PFSK-1 (cell line): Measurements from ENCODE around the gene RABL3.

Source experiments
- POLR2AphosphoS5 ChIP-seq: IDR thresholded peaks from 2 replicates; pipeline ENCODE4 v1.6.1; 2012; ENCODE audit warnings: low read depth, mild to moderate bottlenecking, control low read depth, low read length, moderate library complexity
- TF ChIP-seq, protein P1 (sequence below), 2 experiments: IDR thresholded peaks; 2 replicates each; pipeline versions ENCODE4 v1.6.1 to v1.8.0; 2011 to 2012; ENCODE audit warnings: low read depth in 2 of 2, low read length in 2 of 2, control low read depth in 1 of 2, inconsistent platforms in 1 of 2, mild to moderate bottlenecking in 1 of 2, moderate library complexity in 1 of 2; ENCODE audit not compliant: insufficient read depth in 1 of 2

GRCh38 chr3:120765830-120766493, 23.6 kb upstream of the RABL3 start:
- no peak for TF ChIP-seq POLR2AphosphoS5
- TF ChIP-seq, protein P1, sequence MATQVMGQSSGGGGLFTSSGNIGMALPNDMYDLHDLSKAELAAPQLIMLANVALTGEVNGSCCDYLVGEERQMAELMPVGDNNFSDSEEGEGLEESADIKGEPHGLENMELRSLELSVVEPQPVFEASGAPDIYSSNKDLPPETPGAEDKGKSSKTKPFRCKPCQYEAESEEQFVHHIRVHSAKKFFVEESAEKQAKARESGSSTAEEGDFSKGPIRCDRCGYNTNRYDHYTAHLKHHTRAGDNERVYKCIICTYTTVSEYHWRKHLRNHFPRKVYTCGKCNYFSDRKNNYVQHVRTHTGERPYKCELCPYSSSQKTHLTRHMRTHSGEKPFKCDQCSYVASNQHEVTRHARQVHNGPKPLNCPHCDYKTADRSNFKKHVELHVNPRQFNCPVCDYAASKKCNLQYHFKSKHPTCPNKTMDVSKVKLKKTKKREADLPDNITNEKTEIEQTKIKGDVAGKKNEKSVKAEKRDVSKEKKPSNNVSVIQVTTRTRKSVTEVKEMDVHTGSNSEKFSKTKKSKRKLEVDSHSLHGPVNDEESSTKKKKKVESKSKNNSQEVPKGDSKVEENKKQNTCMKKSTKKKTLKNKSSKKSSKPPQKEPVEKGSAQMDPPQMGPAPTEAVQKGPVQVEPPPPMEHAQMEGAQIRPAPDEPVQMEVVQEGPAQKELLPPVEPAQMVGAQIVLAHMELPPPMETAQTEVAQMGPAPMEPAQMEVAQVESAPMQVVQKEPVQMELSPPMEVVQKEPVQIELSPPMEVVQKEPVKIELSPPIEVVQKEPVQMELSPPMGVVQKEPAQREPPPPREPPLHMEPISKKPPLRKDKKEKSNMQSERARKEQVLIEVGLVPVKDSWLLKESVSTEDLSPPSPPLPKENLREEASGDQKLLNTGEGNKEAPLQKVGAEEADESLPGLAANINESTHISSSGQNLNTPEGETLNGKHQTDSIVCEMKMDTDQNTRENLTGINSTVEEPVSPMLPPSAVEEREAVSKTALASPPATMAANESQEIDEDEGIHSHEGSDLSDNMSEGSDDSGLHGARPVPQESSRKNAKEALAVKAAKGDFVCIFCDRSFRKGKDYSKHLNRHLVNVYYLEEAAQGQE (IDR thresholded peaks at IDR 0.05; ENCODE audit: insufficient read depth in 1 of 2, low read depth in 2 of 2, low read length in 2 of 2) = no peak
